Activated CD4-positive, alpha-beta T cell treated with anti-CD3 and anti-CD28 coated beads, Interleukin-2, amount 50 U/mL, for 24 hours (primary cell): ENCODE data around the gene KRTAP10-11.

Experiments used
- DNase-seq, 2 donors: peaks; one replicate each; pipeline ENCODE4 v3.0.0-alpha.2; 2020; ENCODE audit warnings: low read depth in 1 of 2, low spot score in 1 of 2

KRTAP10-11 gene

GRCh38 chr21:44694776-44695175 lies 48.6 kb downstream of the KRTAP10-11 start:
- DNase-seq: no peak

GRCh38 chr21:44695184-44695583 lies 49.0 kb downstream of the KRTAP10-11 start:
- no peak for DNase-seq

DNA sequence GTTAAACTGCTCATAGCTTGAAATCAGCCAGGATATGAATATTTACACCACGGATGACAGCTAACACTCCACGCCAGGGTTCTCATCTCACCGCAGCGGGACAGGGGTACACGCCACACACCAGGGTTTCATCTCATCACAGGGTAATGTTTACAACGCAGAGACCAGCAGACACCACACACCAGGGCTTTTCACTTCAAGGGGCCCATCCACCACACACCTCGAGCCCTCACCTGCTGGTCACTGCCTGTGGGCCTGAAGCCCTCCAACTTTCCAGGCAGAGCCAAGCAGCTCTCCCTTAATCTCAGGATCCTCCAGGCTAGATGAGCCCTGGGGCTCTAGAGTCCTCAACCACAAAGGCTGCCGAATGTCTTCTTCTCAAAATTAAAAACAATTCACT lies 49.4 kb downstream of the KRTAP10-11 start:
- no peak for DNase-seq

DNA sequence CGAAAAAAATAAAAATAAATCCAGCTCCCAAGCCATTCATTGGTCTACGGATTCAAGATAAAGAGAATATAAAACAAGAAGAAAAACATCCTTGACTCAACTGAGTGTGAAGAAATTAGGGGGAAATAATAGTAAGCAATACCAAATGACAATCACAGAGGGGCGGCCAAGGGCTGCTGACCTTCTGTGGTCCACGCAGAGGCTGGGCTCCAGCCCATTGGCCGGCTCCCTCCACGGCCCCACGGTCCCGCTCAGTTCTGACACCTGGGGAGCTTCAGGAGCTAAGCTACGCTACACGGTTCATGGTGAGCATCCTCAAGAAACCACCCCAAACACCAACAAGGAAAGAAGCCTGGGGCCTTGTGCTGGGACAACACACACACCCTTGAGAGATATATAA lies 50.4 kb downstream of the KRTAP10-11 start:
- DNase-seq: no peak
